H1 (cell line): ENCODE results near the gene ANO6. TPM values are rescaled to one million over a fixed set of nuclear protein-coding genes. Genes with fewer than 3 reads are reported as not detected.

Source experiments
- CTCF ChIA-PET: fragments of 300-600 bp; sonication (Branson Sonifier 250); formaldehyde crosslinking; loops from one replicate; lab custom pipeline; 2021; ENCODE audit not compliant: partially characterized antibody; lab: Charles Lee
- POLR2A ChIA-PET: fragments of 300-600 bp; sonication (Branson Sonifier 250); formaldehyde crosslinking; loops from one replicate; lab custom pipeline; 2021; ENCODE audit warnings: inconsistent platforms; ENCODE audit not compliant: partially characterized antibody; lab: Charles Lee
- DNase-seq, 2 experiments: peaks; one replicate each; pipeline versions ENCODE4 v3.0.0 to v3.0.0-alpha.2; 2010 to 2022; ENCODE audit warnings: low spot score in 2 of 2, low read depth in 1 of 2, mixed read lengths in 1 of 2
- FAIRE-seq: peaks from 2 replicates; lab custom pipeline; 2011; peaks lifted over from hg19 to GRCh38; lab: Jason Lieb, UNC
- H2AFZ ChIP-seq: 2 replicates; pipeline ENCODE4 v1.8.1; 2012; ENCODE audit warnings: low read length, inconsistent platforms
- H2AK5ac ChIP-seq: 2 replicates; pipeline ENCODE4 v1.6.1; 2013; ENCODE audit warnings: low read depth, low read length
- H2BK120ac ChIP-seq: replicated peaks from 2 replicates; pipeline ENCODE3; 2013; ENCODE audit warnings: low read depth, low read length, inconsistent platforms
- H2BK12ac ChIP-seq: 2 replicates; pipeline ENCODE4 v1.6.1; 2013; ENCODE audit warnings: low read depth, low read length
- H2BK15ac ChIP-seq: 2 replicates; pipeline ENCODE4 v1.6.1; 2013; ENCODE audit warnings: low read length
- H2BK20ac ChIP-seq: 2 replicates; pipeline ENCODE4 v1.6.1; 2013; ENCODE audit warnings: low read length
- H2BK5ac ChIP-seq: 2 replicates; pipeline ENCODE4 v1.6.1; 2013; ENCODE audit warnings: low read depth, low read length
- H3K14ac ChIP-seq: 2 replicates; pipeline ENCODE4 v1.6.1; 2013; ENCODE audit warnings: inconsistent platforms; ENCODE audit not compliant: insufficient read length
- H3K18ac ChIP-seq: 2 replicates; pipeline ENCODE4 v1.6.1; 2013; ENCODE audit warnings: low read length; ENCODE audit errors: extremely low read depth
- H3K23ac ChIP-seq: 2 replicates; pipeline ENCODE4 v1.6.1; 2013; ENCODE audit warnings: inconsistent platforms; ENCODE audit not compliant: insufficient read length
- H3K23me2 ChIP-seq: 2 replicates; pipeline ENCODE4 v1.6.1; 2013; ENCODE audit warnings: low read depth, low read length
- H3K27ac ChIP-seq: 2 replicates; pipeline ENCODE4 v1.6.1; 2011; ENCODE audit warnings: low read depth, low read length, inconsistent platforms
- H3K27me3 ChIP-seq, 4 experiments: replicated peaks in 1 of 4; 1 replicate in 1 of 4; 2 replicates in 3 of 4; pipeline versions ENCODE4 v1.6.1 to v1.8.1; 2011 to 2013; ENCODE audit warnings: low read length in 3 of 4, mild to moderate bottlenecking in 3 of 4, inconsistent platforms in 2 of 4, mixed read lengths in 2 of 4, moderate library complexity in 1 of 4; ENCODE audit not compliant: control insufficient read depth in 3 of 4, insufficient read depth in 3 of 4; ENCODE audit errors: extremely low read depth in 1 of 4
- H3K36me3 ChIP-seq, 4 experiments: 2 replicates each; pipeline versions ENCODE4 v1.6.1 to v1.8.1; 2011 to 2013; ENCODE audit warnings: mild to moderate bottlenecking in 4 of 4, low read length in 3 of 4, moderate library complexity in 2 of 4, control low read depth in 1 of 4, inconsistent platforms in 1 of 4; ENCODE audit not compliant: insufficient read depth in 4 of 4, control insufficient read depth in 2 of 4
- H3K4ac ChIP-seq: replicated peaks from 2 replicates; pipeline ENCODE3; 2013; ENCODE audit warnings: low read length, low read depth, mixed read lengths, inconsistent platforms; ENCODE audit not compliant: insufficient read length
- H3K4me1 ChIP-seq, 4 experiments: replicated peaks in 1 of 4; 1 replicate in 1 of 4; 2 replicates in 3 of 4; pipeline versions ENCODE4 v1.6.1 to v1.8.1; 2011 to 2013; ENCODE audit warnings: low read length in 3 of 4, inconsistent platforms in 2 of 4, mixed read lengths in 1 of 4; ENCODE audit not compliant: insufficient read depth in 4 of 4, control insufficient read depth in 3 of 4
- H3K4me2 ChIP-seq, 2 experiments: 2 replicates each; pipeline versions ENCODE4 v1.6.1 to v1.8.1; 2011 to 2013; ENCODE audit warnings: low read depth in 2 of 2, low read length in 2 of 2, control low read depth in 1 of 2, inconsistent platforms in 1 of 2, mild to moderate bottlenecking in 1 of 2; ENCODE audit not compliant: insufficient read depth in 1 of 2
- H3K4me3 ChIP-seq, 4 experiments: fragments of 200-600, 300-600 bp in 1 of 4; sonication (generic), shearing (Covaris generic), sonication (Bioruptor Twin) in 1 of 4; 2 replicates each; pipeline versions ENCODE4 v1.5.1 to v1.8.1; 2011 to 2016; ENCODE audit warnings: low read length in 4 of 4, low read depth in 3 of 4, control low read depth in 2 of 4, inconsistent platforms in 2 of 4, mild to moderate bottlenecking in 2 of 4, mixed read lengths in 1 of 4, moderate library complexity in 1 of 4; ENCODE audit not compliant: insufficient read depth in 2 of 4; ENCODE audit errors: extremely low read depth in 1 of 4
- H3K56ac ChIP-seq: replicated peaks from 2 replicates; pipeline ENCODE3; 2013; ENCODE audit warnings: low read depth, mild to moderate bottlenecking, mixed read lengths, low read length, inconsistent platforms; ENCODE audit not compliant: insufficient read length
- H3K79me1 ChIP-seq: 2 replicates; pipeline ENCODE4 v1.6.1; 2013; ENCODE audit warnings: low read depth, low read length, control low read depth
- H3K79me2 ChIP-seq, 2 experiments: 2 replicates each; pipeline versions ENCODE4 v1.6.1 to v1.8.1; 2012 to 2013; ENCODE audit warnings: low read length in 2 of 2, mild to moderate bottlenecking in 2 of 2, inconsistent platforms in 1 of 2; ENCODE audit not compliant: insufficient read depth in 2 of 2, control insufficient read depth in 1 of 2
- H3K9ac ChIP-seq, 4 experiments: replicated peaks in 1 of 4; 1 replicate in 1 of 4; 2 replicates in 3 of 4; pipeline versions ENCODE4 v1.6.1 to v1.8.1; 2011 to 2013; ENCODE audit warnings: low read depth in 3 of 4, low read length in 3 of 4, control low read depth in 2 of 4, mild to moderate bottlenecking in 2 of 4, moderate library complexity in 2 of 4, inconsistent platforms in 1 of 4; ENCODE audit errors: extremely low read depth in 1 of 4
- H3K9me3 ChIP-seq, 2 experiments: 2 replicates each; pipeline versions ENCODE4 v1.6.1 to v1.8.1; 2012 to 2013; ENCODE audit warnings: mild to moderate bottlenecking in 2 of 2, moderate library complexity in 2 of 2, control low read depth in 1 of 2, inconsistent platforms in 1 of 2, low read depth in 1 of 2, low read length in 1 of 2, mixed read lengths in 1 of 2; ENCODE audit not compliant: insufficient read depth in 2 of 2
- H4K20me1 ChIP-seq, 2 experiments: replicated peaks in 1 of 2; 2 replicates each; pipeline versions ENCODE3 to v1.8.1; 2011 to 2013; ENCODE audit warnings: inconsistent platforms in 2 of 2, low read length in 2 of 2, mild to moderate bottlenecking in 1 of 2; ENCODE audit not compliant: insufficient read depth in 2 of 2, control insufficient read depth in 1 of 2
- H4K5ac ChIP-seq: 2 replicates; pipeline ENCODE4 v1.6.1; 2013; ENCODE audit warnings: low read length, low read depth, mixed read lengths, inconsistent platforms; ENCODE audit not compliant: insufficient read length
- H4K8ac ChIP-seq: 2 replicates; pipeline ENCODE4 v1.8.0; 2013; ENCODE audit warnings: mild to moderate bottlenecking, moderate library complexity, low read length, inconsistent platforms; ENCODE audit not compliant: insufficient read depth; ENCODE audit errors: extremely low read depth
- H4K91ac ChIP-seq: replicated peaks from 2 replicates; pipeline ENCODE3; 2013; ENCODE audit warnings: low read length, mixed read lengths, inconsistent platforms; ENCODE audit not compliant: insufficient read length
- CBX5 ChIP-seq: fragments of 300-800, 300-1000 bp; sonication (generic); IDR thresholded peaks from 2 replicates; pipeline ENCODE4 v1.7.1; 2016; ENCODE audit warnings: antibody characterized with exemption, low read length, low read depth
- EGR1 ChIP-seq: IDR thresholded peaks from 2 replicates; pipeline ENCODE4 v1.6.1; 2011; ENCODE audit warnings: low read depth, low read length, borderline replicate concordance
- RNF2 ChIP-seq: fragments of 200-900, 300-1000 bp; sonication (generic); IDR thresholded peaks from 2 replicates; pipeline ENCODE4 v1.7.1; 2016; ENCODE audit warnings: borderline replicate concordance, low read depth, mild to moderate bottlenecking, antibody characterized with exemption, low read length; ENCODE audit not compliant: poor library complexity, severe bottlenecking; ENCODE audit errors: missing control alignments
- SIN3A ChIP-seq, 2 experiments: IDR thresholded peaks in 1 of 2; conservative IDR thresholded peaks in 1 of 2; 2 replicates each; pipeline ENCODE4 v1.6.1; 2011 to 2012; ENCODE audit warnings: low read length in 2 of 2, improper control_type of control experiment in 1 of 2, low read depth in 1 of 2, mild to moderate bottlenecking in 1 of 2
- TBP ChIP-seq: IDR thresholded peaks from 2 replicates; pipeline ENCODE4 v1.6.1; 2011; ENCODE audit warnings: low read depth, low read length, improper control_type of control experiment
- WGBS, 2 experiments: shearing (Covaris generic) in 1 of 2; methylation state at CpG; one replicate each; pipeline versions ENCODE4 v1.1.6 to v1.1.7; 2013 to 2015; ENCODE audit warnings: low lambda C conversion rate in 2 of 2, mixed read lengths in 2 of 2, inconsistent platforms in 1 of 2, low coverage in 1 of 2, missing lambda C conversion rate in 1 of 2; ENCODE audit not compliant: insufficient replicate concordance in 2 of 2, insufficient coverage in 1 of 2, insufficient read length in 1 of 2; ENCODE audit errors: extremely low coverage in 1 of 2, missing lambda C conversion rate in 1 of 2; 5-methylcytosine and 5-hydroxymethylcytosine counted together
- polyA plus RNA-seq, 7 experiments: library from polyadenylated mRNA; depleted of rRNA in 3 of 7; stranded (reverse) in 5 of 7; unstranded in 2 of 7; fragments of >200 nt in 5 of 7; fragments of 200-250 nt in 2 of 7; gene quantifications; 1 replicate in 5 of 7; 2 replicates in 1 of 7; 4 replicates in 1 of 7; pipeline versions ENCODE4 v1.2.1 to v1.2.3, GENCODE V29; 2011 to 2013; ENCODE audit warnings: missing spikeins in 2 of 7, mixed read lengths in 2 of 7
- total RNA-seq: library from RNA; stranded (reverse); fragmentation: NEBNext Ultra II Directional; extraction: Animal tissue kit (Norgen Biotek cat#: 25700); gene quantifications from 2 replicates; pipeline ENCODE4 v1.2.1, GENCODE V29; 2021

The ANO6 gene
- total and polyA plus RNA-seq, 2 of the 8 experiments (the other 6 are each of a cell fraction or from before 2014, with no cell fraction given) = 15.1 to 39.7 TPM

GRCh38 chr12:45349916-45350315, 134.0 kb downstream of the ANO6 start:
- peaks cover 5 to 11% of the 10 kb centered on the region in 2 experiments; a peak in 1 of 4 replicates for H3K9me3 ChIP-seq
- no peak overlapping the region for H3K23ac ChIP-seq
- no peak overlapping the region for H3K4me2 ChIP-seq
- no peak overlapping the region for H3K27ac ChIP-seq
- H3K79me1 ChIP-seq = no peaks in the 10 kb centered on the region
- H2AK5ac ChIP-seq = no peak overlapping the region
- 85% methylated on average over 1 of the region's 1 CpG; no CpG with 5 or more reads in 1 of the 2 experiments for WGBS, 2 experiments
- TF ChIP-seq TBP (no peak), RNF2 (no peak), CBX5 (no peak), SIN3A (conservative IDR thresholded peaks at IDR 0.05 in 1 of 2, IDR thresholded peaks at IDR 0.05 in 1 of 2; ENCODE audit: low read depth in 1 of 2, low read length in 2 of 2) (no peak), EGR1 (no peak)
- no peak for FAIRE-seq
- H3K23me2 ChIP-seq = no peaks in the 10 kb centered on the region
- H4K91ac ChIP-seq = no peak overlapping the region
- no peak overlapping the region for H3K4ac ChIP-seq
- H3K14ac ChIP-seq = no peak overlapping the region
- H3K56ac ChIP-seq = no peak overlapping the region
- H2BK12ac ChIP-seq = no peak overlapping the region
- H4K5ac ChIP-seq = no peak overlapping the region
- H2AFZ ChIP-seq = no peak overlapping the region
- no peaks in the 10 kb centered on the region for H4K20me1 ChIP-seq
- H3K18ac ChIP-seq = no peak overlapping the region
- H3K27me3 ChIP-seq = no peaks in the 10 kb centered on the region
- no peaks in the 10 kb centered on the region for H3K79me2 ChIP-seq
- no peak overlapping the region for H3K9ac ChIP-seq
- no peak overlapping the region for H2BK20ac ChIP-seq
- no peak for DNase-seq
- H4K8ac ChIP-seq = no peak overlapping the region
- no peak overlapping the region for H3K4me3 ChIP-seq
- H2BK15ac ChIP-seq = no peak overlapping the region
- peaks cover 3 to 35% (median 19%) of the 10 kb centered on the region in 4 experiments; a peak in 6 of 8 replicates for H3K36me3 ChIP-seq
- H2BK120ac ChIP-seq = no peak overlapping the region
- H3K4me1 ChIP-seq = peaks cover 0 to 3% (median 0%) of the 10 kb centered on the region in 4 experiments; a peak in 1 of 7 replicates
- H2BK5ac ChIP-seq = no peak overlapping the region
- ChIA-PET POLR2A (no interaction called here), CTCF (no interaction called here)
